GM19193 (cell line): ENCODE data around the gene PPP1R18.

Source experiments
- POLR2A ChIP-seq: IDR thresholded peaks from 4 replicates; pipeline ENCODE4 v1.6.1; 2011; ENCODE audit not compliant: insufficient read depth, insufficient read length; ENCODE audit errors: extremely low read depth

PPP1R18 gene

GRCh38 chr6:30721198-30722024, 35.0 kb upstream of the PPP1R18 start:
- TF ChIP-seq POLR2A = peak; percentile 70

GRCh38 chr6:30720738-30721197, 34.3 kb upstream of the PPP1R18 start:
- TF ChIP-seq POLR2A = no peak

- TF ChIP-seq POLR2A = peak; percentile 92
Observed at GRCh38 chr6:30719791-30720737, 33.6 kb upstream of the PPP1R18 start, which contains the start of gene TUBB. TSS of gene TUBB (plus strand) at chr6:30720352. CDS start at chr6:30720507, 155 bp downstream.

- TF ChIP-seq POLR2A = no peak
Observed at GRCh38 chr6:30719356-30719755, 32.9 kb upstream of the PPP1R18 start.

GRCh38 chr6:30717129-30717844, 30.8 kb upstream of the PPP1R18 start, which contains the start of gene MDC1:
TSS of gene MDC1 (minus strand) at chr6:30717281. CDS start at chr6:30715175, 2,106 bp downstream.
- peak; percentile 83 for TF ChIP-seq POLR2A

- TF ChIP-seq POLR2A = no peak
Observed at GRCh38 chr6:30716879-30717128, 30.4 kb upstream of the PPP1R18 start.

- TF ChIP-seq POLR2A = no peak
Observed at GRCh38 chr6:30714263-30714662, 27.8 kb upstream of the PPP1R18 start.

- TF ChIP-seq POLR2A = no peak
Observed at GRCh38 chr6:30712441-30712945, 26.0 kb upstream of the PPP1R18 start.

- no peak for TF ChIP-seq POLR2A
Observed at GRCh38 chr6:30711758-30712380, 25.4 kb upstream of the PPP1R18 start.

GRCh38 chr6:30709101-30709868, 22.8 kb upstream of the PPP1R18 start:
- TF ChIP-seq POLR2A = no peak

GRCh38 chr6:30707281-30707850, 20.9 kb upstream of the PPP1R18 start:
- no peak for TF ChIP-seq POLR2A

GRCh38 chr6:30705620-30706019, 19.2 kb upstream of the PPP1R18 start:
- no peak for TF ChIP-seq POLR2A

GRCh38 chr6:30703821-30704220, 17.4 kb upstream of the PPP1R18 start:
- TF ChIP-seq POLR2A = no peak
